Amniotic stem cell (primary cell): ENCODE results near the gene CLEC4G.

Source experiments
- DNase-seq: peaks from one replicate; lab custom pipeline; 2025; lab: John Stamatoyannopoulos, UW

CLEC4G gene

DNA sequence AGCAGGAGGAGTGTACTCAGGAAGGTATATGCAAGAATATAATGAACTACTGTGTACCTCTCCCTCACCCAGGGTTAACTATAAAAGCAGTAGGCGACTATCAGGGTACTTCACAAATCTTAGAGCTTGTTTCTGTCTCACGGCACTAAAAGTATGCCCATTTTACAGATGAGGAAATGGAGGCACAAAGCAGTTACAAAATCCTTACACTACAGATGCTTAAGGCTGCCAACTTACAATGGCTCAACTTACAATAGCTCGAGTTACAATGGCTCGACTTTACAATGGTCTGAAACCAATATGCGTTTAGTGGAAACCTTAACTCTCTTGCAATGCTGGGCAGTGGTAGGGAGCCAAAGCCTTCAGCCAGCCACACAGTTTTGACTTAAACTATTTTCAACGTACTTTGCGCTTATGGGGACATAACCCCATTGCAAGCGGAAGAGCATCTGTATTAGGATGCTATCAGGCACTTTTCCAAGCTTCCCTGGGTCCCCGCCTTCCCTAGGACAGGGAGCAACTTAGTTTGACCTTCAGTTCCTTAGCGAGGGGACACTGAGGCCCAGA is 34.1 kb downstream of the CLEC4G start:
- DNase-seq = no peak

DNA sequence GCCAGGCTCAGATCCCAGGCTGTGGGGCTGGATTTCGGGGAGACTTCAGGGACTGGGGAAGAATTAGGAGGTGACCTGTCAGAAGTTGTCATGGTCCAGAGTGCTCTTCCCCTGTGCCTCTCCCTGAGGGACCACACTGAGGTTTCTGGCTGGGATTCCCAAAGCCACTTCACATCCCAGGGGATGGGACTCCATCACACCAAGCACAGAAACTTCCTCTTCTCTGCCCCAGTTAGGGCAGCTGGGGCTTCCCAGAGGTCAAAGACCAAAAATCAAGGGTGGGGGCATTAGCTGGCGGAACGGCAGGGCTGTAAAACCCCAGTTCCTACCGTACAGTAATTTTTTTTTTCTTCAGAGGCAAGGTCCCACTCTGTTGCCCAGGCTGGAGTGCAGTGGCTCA is 37.4 kb downstream of the CLEC4G start:
- no peak for DNase-seq

DNA sequence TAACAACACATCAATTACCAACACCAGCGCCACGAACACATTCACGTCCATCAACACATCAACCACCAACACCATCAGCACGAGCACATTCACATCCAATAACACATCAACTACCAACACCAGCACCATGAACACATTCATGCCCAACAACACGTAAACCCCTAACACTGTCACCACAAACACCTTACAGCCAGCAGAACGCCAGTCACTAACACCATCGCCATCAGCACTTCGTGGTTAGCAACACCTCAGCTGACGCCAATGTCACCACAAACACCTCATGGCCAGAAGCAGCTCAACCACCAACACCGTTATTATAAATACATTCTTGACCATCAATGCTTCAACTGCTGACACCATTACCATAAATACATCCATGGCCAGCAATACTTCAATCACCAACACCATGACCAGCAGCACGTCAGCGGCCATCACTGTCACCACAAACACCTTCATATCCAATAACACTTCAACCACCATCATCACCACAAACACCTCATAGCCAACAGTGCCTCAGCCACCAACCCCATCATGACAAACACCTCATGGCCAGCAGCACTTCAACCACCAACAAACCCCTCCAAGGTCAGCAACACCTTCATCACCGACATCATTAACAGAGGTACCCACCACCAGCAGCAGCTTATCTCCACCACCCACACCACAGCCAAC is 39.4 kb downstream of the CLEC4G start:
- DNase-seq = no peak

DNA sequence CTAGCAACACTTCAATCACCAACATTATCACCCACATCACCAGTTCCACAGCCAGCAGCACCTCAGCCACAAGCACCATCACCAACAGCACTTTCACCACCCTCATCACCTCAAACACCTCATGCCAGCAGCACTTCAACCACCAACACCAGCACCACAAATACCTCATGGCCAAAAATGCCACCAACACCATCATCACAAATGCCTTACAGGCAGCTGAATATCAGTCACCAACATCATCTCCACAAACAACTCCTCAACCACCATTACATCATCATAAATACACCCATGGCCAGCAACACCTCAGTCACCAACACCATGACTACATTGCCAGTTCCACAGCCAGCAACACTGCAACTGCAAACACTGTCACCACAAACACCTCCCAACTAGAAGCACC is 40.4 kb downstream of the CLEC4G start:
- DNase-seq = no peak

DNA sequence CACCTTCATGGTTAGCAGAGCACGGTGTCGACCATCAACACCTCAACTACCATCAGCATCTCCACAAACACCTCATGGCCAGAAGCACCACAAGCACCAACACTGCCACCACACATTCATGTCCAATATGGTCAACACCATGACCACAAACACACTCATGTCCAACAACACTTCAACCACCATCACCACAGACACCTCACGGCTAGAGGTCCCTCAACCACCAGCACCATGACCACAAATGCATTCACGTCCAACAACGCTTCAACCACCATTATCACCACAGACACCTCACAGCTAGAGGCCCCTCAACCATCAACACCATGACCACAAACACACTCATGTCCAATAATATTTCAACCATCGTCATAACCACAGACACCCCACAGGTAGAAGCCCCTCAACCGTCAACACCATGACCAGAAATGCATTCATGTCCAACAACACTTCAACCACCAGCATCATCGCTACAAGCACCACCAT is 41.1 kb downstream of the CLEC4G start:
- no peak for DNase-seq

DNA sequence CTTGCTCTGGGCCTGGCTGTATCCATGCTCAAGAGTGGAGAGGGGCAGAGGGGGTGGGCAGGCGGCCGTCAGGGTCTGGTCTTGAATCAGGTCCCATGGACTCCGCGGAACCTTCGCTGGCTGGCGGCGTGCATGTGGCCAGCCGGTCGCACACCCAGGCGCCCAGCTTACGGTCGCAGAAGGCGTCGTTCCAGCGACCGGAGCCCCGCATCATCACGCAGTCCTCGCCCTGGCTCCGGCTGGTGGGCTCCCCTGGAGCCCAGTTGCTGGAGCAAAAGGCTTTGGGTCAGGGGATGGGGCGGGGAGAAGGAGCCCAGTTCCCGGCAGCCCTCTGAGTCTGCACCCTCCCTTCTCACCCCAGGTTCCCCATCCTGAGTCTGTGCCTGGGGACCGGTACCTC is 42.7 kb downstream of the CLEC4G start:
- DNase-seq = no peak

DNA sequence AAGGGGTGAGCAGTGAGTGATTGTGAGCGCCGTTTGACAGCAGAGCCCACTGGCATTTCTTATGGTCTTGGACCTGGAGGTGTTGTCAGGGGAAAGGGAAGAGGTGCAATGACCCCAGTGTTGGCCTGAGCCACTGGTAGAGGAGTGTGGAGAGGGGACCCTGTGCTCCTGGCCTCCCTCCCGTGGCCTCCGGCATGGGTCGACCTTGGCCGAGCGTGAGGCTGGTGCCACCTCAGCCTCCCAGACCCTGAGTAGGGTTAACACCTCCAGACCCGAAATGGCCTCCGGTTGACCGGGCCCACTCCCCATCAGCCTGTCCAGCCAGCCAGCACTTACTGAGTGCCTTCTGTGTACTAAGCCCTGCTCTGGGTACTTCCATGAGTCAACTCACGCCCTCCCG is 44.7 kb downstream of the CLEC4G start:
- DNase-seq = no peak

DNA sequence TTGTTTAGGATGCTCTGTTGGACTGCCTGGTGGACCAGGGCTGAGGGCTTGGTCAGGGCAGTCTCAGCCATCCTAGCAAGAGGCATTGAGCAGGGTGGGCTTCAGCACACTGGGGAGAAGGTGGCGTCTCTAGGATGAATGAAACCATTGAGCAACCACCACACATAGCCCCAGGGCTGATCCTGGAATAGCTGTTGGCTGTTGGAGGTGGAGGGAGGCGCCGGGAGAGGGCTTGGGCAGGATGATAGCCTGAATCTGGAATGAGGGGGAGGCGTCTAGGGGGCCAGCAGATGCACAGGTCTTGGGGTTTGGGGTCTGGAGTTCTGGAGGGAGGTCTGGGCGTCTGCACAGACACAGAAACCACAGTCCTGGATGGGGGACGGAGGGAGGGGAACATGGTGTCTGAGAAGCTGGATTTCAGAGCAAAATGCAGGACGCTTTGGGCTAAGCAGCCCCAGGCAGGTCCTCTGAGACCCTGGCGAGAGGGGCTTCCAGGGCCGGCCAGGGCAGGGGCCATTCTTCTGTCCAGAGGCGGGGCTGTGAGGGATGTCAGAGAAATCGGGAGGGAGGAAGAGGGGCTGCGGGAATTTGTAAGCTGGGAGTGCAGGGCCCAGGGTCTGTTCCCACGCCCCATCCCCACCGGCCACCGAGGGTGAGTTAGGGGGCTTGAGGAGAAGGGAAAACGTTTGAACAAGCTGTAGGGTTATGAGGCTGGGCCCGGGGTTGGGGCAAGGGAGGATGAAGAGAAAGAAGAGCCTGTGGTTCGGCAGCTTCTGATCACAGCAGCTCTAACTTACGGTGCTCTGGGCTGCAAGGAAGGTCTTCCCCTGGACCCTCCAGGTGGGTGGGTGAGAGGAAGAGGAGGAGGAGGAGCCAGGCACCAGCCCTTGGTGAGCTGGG is 46.1 kb downstream of the CLEC4G start:
- no peak for DNase-seq

DNA sequence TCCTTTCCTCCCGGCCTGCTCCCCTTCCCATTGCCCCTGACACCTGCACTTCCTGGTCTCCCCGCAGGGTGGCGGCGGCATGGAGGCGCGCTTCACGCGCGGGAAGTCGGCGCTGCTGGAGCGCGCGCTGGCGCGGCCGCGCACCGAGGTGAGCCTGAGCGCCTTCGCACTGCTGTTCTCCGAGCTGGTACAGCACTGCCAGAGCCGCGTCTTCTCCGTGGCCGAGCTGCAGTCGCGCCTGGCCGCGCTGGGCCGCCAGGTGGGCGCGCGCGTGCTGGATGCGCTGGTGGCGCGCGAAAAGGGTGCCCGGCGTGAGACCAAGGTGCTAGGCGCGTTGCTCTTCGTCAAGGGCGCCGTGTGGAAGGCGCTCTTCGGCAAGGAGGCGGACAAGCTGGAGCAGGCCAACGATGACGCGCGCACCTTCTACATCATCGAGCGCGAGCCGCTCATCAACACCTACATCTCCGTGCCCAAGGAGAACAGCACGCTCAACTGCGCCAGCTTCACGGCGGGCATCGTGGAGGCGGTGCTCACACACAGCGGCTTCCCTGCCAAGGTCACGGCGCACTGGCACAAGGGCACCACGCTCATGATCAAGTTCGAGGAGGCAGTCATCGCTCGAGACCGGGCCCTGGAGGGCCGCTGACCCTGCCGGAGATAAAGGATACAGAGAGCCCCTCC is 49.6 kb downstream of the CLEC4G start:
- no peak for DNase-seq

DNA sequence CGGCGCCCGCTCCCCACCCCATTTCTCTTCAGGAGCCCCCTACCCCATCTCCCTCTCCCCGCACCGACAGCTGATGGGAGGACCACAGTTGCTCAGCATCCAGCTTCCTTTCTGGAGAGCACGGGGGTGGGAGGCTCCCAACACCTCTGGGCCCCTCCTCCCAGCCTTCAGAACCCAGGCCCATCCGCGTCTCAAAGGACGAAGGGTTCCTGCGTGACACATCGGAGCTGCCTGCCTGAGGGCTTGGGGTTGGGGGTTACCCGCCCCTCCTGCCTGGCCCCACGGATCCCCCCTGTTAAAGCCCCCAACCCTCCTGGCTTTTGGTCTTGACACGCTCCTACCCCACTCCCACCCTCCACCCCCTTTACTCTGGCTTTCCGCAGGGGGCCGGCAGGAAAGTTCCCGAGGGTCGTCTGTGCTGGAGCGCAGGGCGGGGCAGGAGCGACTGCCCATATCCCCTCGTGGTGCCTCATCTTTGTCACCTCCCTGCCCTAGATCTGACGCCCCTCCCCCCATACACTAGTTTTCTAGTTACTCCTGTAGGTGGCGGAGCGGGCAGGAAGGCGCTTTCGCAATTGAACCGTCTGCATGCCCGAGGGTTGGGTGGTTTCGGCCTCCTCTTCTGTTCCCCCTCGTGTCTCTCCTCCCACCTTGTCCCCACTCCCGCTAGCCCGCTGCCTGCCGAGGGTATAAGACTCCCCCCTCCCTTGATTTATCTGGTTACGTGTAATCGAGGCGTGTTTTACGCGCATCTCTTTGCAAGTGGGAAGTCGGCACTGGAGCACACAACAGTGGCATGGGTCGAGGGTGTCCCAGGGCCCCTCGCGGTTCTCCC is 50.4 kb downstream of the CLEC4G start:
- peak; percentile 19 for DNase-seq

DNA sequence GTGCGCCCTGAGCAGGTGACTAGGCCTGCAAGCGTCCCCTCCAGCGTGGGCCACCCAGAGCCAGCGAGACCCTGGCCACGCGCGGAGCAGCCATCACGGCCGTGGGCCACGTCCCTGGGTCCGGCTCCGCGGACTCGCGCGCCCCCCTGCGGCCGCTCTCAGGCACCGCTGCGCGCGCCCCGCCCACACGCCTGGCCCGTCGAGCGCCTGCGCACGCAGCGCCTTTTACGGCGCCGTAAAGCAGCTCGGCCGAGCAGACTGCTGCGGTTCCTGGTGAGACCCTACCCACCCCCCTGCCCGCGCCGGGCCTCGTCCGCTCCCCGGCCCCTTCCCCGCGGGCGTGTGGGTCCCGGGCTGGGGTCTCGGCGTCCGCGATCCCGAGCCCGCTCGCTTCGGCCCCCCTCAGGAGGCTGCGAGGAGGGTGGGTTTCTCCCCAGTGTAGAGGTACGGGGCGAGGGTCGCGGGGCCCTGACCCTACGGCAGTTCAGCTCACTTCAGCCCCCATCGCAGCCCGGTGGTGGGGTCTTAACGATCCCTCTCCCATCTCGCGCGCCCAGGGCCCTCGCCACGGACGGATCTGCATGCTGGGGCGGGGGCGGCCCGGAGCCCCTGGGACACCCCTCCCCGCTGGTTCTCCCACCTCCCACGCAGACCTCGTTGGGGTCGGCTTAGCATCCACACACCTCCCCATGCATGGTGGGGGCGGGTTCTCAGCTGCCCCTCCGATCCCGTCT is 51.1 kb downstream of the CLEC4G start, which contains the start of gene TRAPPC5:
Gene TRAPPC5 (plus strand): TSS at position 228 of the 734 bp plus-strand sequence. CDS start 1,421 bp downstream, outside the sequence.
- peak; percentile 57 for DNase-seq

DNA sequence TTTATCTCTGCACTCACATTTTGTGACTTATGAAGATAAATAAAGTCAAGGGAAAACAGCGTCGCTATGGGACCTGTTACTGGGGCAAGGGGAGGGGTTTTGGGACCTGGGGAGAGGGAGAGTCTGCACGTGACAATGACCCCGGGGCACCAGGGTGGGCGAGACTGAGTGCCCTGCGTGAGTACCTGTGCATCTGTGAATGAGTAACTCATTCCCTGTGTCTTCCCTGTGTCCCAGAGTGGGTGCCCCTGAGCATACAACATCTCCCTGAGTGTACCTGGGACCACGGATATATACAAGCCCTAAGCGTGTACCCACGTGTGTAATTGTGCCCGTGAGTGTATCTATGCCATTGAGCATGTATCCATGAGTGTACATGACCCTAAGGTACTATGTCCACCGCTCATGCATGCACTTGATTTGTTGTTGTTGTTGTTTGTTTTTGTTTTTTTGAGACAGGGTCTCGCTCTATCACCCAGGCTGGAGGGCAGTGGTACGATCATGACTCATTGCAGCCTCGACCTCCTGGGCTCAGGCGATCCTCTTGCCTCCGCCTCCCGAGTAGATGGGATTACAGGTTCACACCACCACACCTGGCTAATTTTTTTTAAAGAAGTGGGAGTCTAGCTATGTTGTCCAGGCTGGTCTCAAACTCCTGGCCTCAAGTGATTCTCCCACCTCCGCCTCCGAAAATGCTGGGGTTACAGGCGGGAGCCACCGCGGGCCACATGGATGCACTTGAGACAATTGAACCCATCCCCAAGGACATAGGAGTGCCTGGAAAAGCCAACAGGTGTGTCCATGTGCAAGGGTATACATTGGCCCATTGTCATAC is 51.9 kb downstream of the CLEC4G start:
- no peak for DNase-seq

DNA sequence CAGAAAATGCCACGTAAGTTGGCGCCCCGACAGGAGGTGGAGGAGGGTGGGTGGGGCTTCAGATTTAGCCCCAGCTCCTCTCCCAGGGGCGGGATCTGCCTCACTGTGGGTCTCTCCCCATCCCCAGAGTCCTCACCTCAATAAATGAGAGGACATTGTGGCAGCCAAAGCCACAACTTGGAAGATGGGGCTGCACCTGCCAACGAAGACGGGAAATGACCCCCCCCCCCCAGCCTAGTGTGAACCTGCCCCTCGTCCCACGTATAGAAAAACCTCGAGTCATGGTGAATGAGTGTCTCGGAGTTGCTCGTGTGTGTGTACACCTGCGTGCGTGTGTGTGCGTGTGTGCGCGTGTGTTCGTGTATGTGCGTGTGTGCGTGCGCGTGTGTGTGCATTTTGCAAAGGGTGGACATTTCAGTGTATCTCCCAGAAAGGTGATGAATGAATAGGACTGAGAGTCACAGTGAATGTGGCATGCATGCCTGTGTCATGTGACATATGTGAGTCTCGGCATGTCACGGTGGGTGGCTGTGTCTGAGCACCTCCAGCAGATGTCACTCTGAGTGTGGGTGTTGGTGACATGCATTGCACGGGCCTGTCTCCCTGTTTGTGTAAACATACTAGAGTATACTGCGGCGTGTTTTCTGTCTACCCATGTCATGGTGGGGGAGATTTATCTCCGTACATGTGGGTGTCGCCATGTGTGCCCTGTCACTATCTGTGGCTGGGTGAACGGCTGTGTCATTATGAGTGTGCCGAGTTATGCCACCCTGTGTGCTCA is 52.7 kb downstream of the CLEC4G start:
- DNase-seq = no peak
